Ovary (tissue), 9 donors: Measurements from ENCODE around the gene ANKRD27. TPM values are rescaled to one million over a fixed set of nuclear protein-coding genes. Genes with fewer than 3 reads are reported as not detected.

Source experiments
- DNase-seq, 5 donors: peaks; one replicate each; pipeline ENCODE4 v3.0.0-alpha.2; 2019 to 2020
- H3K27ac ChIP-seq, 2 donors: fragments of 200-600 bp; one replicate each; pipeline versions ENCODE4 v1.5.1 to v1.8.0; 2019 to 2022
- H3K27me3 ChIP-seq: fragments of 200-600 bp; one replicate; pipeline ENCODE4 v1.8.0; 2022
- H3K36me3 ChIP-seq: fragments of 200-600 bp; sonication (generic); one replicate; pipeline ENCODE4 v1.5.1; 2019
- H3K4me1 ChIP-seq: one replicate; pipeline ENCODE4 v1.8.1; 2013; ENCODE audit warnings: mild to moderate bottlenecking, moderate library complexity; ENCODE audit not compliant: insufficient read depth
- H3K4me3 ChIP-seq: fragments of 200-600 bp; sonication (generic); one replicate; pipeline ENCODE4 v1.5.1; 2017
- H3K9me3 ChIP-seq, 2 donors: fragments of 200-600 bp in 1 of 2; sonication (generic) in 1 of 2; one replicate each; pipeline versions ENCODE4 v1.5.1 to v1.8.1; 2013 to 2019; ENCODE audit warnings: mild to moderate bottlenecking in 1 of 2, moderate library complexity in 1 of 2
- EP300 ChIP-seq: sonication (generic); formaldehyde crosslinking; IDR thresholded peaks from one replicate; pipeline ENCODE4 v1.6.1; 2017; ENCODE audit warnings: antibody characterized with exemption
- POLR2A ChIP-seq: fragments of 450-650 bp; IDR thresholded peaks from one replicate; pipeline ENCODE4 v1.6.1; 2017; ENCODE audit warnings: antibody characterized with exemption, mild to moderate bottlenecking, moderate library complexity
- WGBS, 3 donors: extraction: QIAGEN DNeasy Blood & Tissue Kit in 1 of 3; methylation state at CpG; one replicate each; pipeline versions ENCODE4 v1.1.5 to v1.1.7; 2013 to 2017; 5-methylcytosine and 5-hydroxymethylcytosine counted together
- intact Hi-C, 4 donors: fragments of 100-400 bp; cut with DNase I; formaldehyde crosslinking; loops; one replicate each; pipeline versions ENCODE4 v1.11.0 to v1.15.1; 2022 to 2023
- polyA plus RNA-seq, 2 donors: library from polyadenylated mRNA; stranded (reverse); fragments of 200-250 nt in 1 of 2; fragments of 350-450 nt in 1 of 2; fragmentation: Illumina TruSeq in 1 of 2; extraction: RNeasy Lipid Tissue Mini Kit (QIAGEN cat#74804) in 1 of 2; gene quantifications; one replicate each; pipeline ENCODE4 v1.2.3, GENCODE V29; 2013 to 2014
- total RNA-seq, 7 donors: library from RNA; depleted of rRNA in 2 of 7; stranded (reverse); fragments of >200 nt in 2 of 7; fragmentation: NEBNext Ultra II Directional in 3 of 7; extraction: Animal tissue kit (Norgen Biotek cat#: 25700) in 3 of 7; gene quantifications; one replicate each; pipeline versions ENCODE4 v1.1.0 to v1.2.4, GENCODE V29; 2016 to 2023
- TF ChIP-seq, protein P1 (sequence below), 3 donors: fragments of 450-650 bp in 2 of 3; fragments of 200-600 bp in 1 of 3; IDR thresholded peaks; one replicate each; pipeline versions ENCODE4 v1.5.1 to v1.8.0; 2016 to 2022; ENCODE audit warnings: antibody characterized with exemption in 3 of 3, mild to moderate bottlenecking in 1 of 3
- donor health status: DM: no; HTN: no; CAD: no; lungs with moderate emphysema.
- donor health status: DM: no; HTN: no; CAD: no.
- donor health status: Bipolar disorder and iron deficiency.
- donor health status: DM: yes; HTN: yes; CAD: no.
- donor health status: DM: no; HTN: no; CAD: no.
- donor health status: DM: yes; HTN: yes; CAD: no.

The ANKRD27 gene
- total and polyA plus RNA-seq, 9 donors, result 9.9 to 33.6 (median 21.9) TPM

GRCh38 chr19:32626969-32627368 lies 48.0 kb downstream of the ANKRD27 start:
- WGBS, 3 donors, result 97 to 100% (median 98%) methylated on average over 4 of the region's 4 CpGs
- H3K36me3 ChIP-seq, result no peaks in the 10 kb centered on the region
- DNase-seq, result no peak
- no peaks in the 10 kb centered on the region for H3K27me3 ChIP-seq
- H3K27ac ChIP-seq, result no peak overlapping the region
- intact Hi-C loops, result no loop called here
- H3K4me1 ChIP-seq, result no peaks in the 10 kb centered on the region
- H3K9me3 ChIP-seq, result no peaks in the 10 kb centered on the region
- no peak overlapping the region for H3K4me3 ChIP-seq
- TF ChIP-seq, protein P1, sequence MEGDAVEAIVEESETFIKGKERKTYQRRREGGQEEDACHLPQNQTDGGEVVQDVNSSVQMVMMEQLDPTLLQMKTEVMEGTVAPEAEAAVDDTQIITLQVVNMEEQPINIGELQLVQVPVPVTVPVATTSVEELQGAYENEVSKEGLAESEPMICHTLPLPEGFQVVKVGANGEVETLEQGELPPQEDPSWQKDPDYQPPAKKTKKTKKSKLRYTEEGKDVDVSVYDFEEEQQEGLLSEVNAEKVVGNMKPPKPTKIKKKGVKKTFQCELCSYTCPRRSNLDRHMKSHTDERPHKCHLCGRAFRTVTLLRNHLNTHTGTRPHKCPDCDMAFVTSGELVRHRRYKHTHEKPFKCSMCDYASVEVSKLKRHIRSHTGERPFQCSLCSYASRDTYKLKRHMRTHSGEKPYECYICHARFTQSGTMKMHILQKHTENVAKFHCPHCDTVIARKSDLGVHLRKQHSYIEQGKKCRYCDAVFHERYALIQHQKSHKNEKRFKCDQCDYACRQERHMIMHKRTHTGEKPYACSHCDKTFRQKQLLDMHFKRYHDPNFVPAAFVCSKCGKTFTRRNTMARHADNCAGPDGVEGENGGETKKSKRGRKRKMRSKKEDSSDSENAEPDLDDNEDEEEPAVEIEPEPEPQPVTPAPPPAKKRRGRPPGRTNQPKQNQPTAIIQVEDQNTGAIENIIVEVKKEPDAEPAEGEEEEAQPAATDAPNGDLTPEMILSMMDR (IDR thresholded peaks at IDR 0.05), result no peak
- TF ChIP-seq POLR2A (no peak), EP300 (no peak)

GRCh38 chr19:32624410-32624809 lies 50.6 kb downstream of the ANKRD27 start:
- intact Hi-C loops, result no loop called here
- 79 to 88% (median 86%) methylated on average over 6 of the region's 6 CpGs for WGBS, 3 donors
- no peaks in the 10 kb centered on the region for H3K27me3 ChIP-seq

DNA sequence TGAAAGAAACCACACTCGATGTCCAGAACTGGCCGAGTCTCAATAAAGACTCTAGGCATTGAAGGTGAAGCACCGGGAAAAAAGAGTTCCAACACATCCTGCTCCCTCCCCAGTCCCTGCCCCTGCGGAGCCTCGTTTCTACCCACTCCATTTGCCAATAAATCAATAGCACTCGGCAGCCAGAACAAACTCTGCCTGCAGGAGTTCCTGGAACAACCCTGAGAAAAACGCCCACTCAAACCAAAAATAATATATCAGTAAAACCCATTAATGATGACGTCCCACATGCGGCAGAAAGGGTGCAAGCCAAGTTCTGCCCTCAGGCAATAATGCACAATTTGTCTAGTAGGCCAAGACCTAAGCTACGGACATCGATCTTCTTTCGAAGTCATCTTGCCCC lies 53.0 kb downstream of the ANKRD27 start:
- 66 to 69% (median 68%) methylated on average over 12 of the region's 12 CpGs for WGBS, 3 donors
- H3K4me3 ChIP-seq, result no peak overlapping the region
- DNase-seq, result no peak
- H3K4me1 ChIP-seq, result no peaks in the 10 kb centered on the region
- H3K27me3 ChIP-seq, result no peaks in the 10 kb centered on the region
- no peaks in the 10 kb centered on the region for H3K36me3 ChIP-seq
- H3K27ac ChIP-seq, result no peak overlapping the region
- TF ChIP-seq, protein P1 (IDR thresholded peaks at IDR 0.05), result no peak
- no peak for TF ChIP-seq EP300
- TF ChIP-seq POLR2A, result no peak
- no peaks in the 10 kb centered on the region for H3K9me3 ChIP-seq
- intact Hi-C loops, result no loop called here

More at GRCh38 chr19:32624410-32624809, 50.6 kb downstream of the ANKRD27 start:
- Histone ChIP-seq H3K9me3 (no peaks in the 10 kb centered on the region), H3K36me3 (no peaks in the 10 kb centered on the region), H3K4me3 (no peak overlapping the region), H3K27ac (no peak overlapping the region), H3K4me1 (no peaks in the 10 kb centered on the region)
- TF ChIP-seq EP300 (no peak), POLR2A (no peak)
- TF ChIP-seq, protein P1 (IDR thresholded peaks at IDR 0.05), result no peak
- DNase-seq, result no peak

DNA sequence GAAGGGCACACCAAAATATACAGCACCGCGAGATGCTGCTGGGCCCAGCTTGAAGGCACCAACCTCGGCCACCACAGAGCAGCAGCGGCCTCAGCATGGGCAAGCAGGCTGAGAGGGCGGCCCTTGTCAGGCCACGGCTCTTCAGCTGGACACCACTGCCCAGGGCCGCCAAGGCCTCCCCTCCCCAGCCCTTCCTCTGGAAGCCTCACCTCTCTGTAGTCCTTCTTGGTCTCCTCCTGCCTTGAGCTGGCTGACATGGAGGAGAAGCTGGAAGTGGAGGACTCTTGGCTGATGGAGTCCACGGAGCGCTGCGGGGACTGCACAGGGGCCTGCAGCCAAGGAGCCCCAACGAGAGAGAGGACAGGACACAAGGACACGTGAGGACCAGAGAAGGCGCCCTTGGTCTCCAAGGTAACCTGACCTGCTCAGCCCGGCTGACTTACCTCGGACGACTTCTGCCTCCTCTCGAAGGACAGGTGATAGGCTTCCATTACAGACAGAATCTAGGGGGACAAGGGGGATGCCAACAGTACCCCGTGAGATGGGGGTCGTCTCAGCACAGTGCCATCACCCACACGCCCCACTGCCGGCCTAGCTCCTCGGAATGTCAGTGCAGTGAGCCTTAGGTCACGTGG lies 55.8 kb downstream of the ANKRD27 start:
- Histone ChIP-seq H3K27me3 (no peaks in the 10 kb centered on the region), H3K27ac (no peak overlapping the region), H3K9me3 (no peaks in the 10 kb centered on the region), H3K4me1 (no peaks in the 10 kb centered on the region), H3K4me3 (no peak overlapping the region), H3K36me3 (no peaks in the 10 kb centered on the region)
- intact Hi-C loops, result no loop called here
- no peak for TF ChIP-seq EP300
- TF ChIP-seq, protein P1 (IDR thresholded peaks at IDR 0.05), result no peak
- no peak for TF ChIP-seq POLR2A
- 90 to 95% (median 94%) methylated on average over 23 of the region's 23 CpGs for WGBS, 3 donors
- no peak for DNase-seq
